ENCODE results near the gene CD52. TPM values are rescaled to one million over a fixed set of nuclear protein-coding genes. Genes with fewer than 3 reads are reported as not detected.
A peak's percentile ranks its signal among the peaks of the same experiment; 100 is the strongest.

Gene CD52
- total RNA-seq, 6 donors from 2014 or later = 74.4 to 437 (median 172) TPM

DNA sequence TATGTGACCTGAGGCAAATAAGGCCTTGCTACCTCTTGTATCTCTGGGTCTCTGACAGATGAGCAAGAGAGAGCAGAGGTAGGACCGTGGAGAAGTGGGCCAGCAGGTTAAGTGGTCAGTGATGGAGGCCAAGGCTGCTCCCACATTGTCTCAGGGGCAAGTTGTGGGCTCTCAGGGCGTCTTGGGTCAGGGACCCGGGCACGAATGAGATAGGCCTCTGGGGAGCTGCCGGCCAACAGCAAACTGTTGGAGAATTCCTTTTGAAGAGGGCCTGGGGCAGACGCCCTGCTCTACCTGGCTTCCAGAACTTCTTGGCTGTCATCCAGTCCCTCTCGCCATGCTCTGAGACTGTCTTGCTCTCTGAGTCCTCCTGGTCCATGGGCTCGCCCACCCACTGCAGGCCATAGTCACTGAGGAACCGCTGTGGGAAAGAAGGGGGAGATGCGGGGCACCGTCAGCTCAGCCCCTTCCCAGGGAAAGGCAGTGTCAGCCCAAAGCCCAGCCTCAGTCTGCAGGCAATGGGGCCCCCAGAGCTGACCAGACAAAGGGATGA, 23.8 kb upstream of the CD52 start:
- DNase-seq = no peak
- TF ChIP-seq EP300 (IDR thresholded peaks at IDR 0.05) = no peak
- no peak for TF ChIP-seq POLR2A (IDR thresholded peaks at IDR 0.05)
- no peak for TF ChIP-seq POLR2AphosphoS5 (IDR thresholded peaks at IDR 0.05)
- no peak for TF ChIP-seq CTCF (IDR thresholded peaks at IDR 0.05)

GRCh38 chr1:26295194-26296138, 22.3 kb upstream of the CD52 start:
- 88 to 89% methylated on average over 22 of the region's 22 CpGs for WGBS, 2 donors
- TF ChIP-seq POLR2AphosphoS5 (IDR thresholded peaks at IDR 0.05) (no peak), POLR2A (IDR thresholded peaks at IDR 0.05) (no peak), CTCF (IDR thresholded peaks at IDR 0.05) (no peak), EP300 (IDR thresholded peaks at IDR 0.05) (no peak)
- ATAC-seq (ENCODE audit: low FRiP score in 2 of 2) = no peak

More for the DNA sequence above, 23.8 kb upstream of the CD52 start:
- WGBS, 2 donors = 87 to 94% methylated on average over 7 to 11 of the region's 11 CpGs
- no peak for ATAC-seq (ENCODE audit: low FRiP score in 2 of 2)
- H3K4me1 ChIP-seq = peaks cover 0 to 26% (median 24%) of the 10 kb centered on the region in 4 donors
- H3K27me3 ChIP-seq = no peaks in the 10 kb centered on the region
- no peaks in the 10 kb centered on the region for H3K9me3 ChIP-seq
- no peak overlapping the region for H3K4me3 ChIP-seq
- H3K27ac ChIP-seq = no peak overlapping the region
- peaks cover 0 to 11% (median 3%) of the 10 kb centered on the region in 4 donors for H3K36me3 ChIP-seq

GRCh38 chr1:26296340-26297056, 21.3 kb upstream of the CD52 start:
- no peak overlapping the region for H3K4me3 ChIP-seq
- 83 to 88% methylated on average over 15 to 16 of the region's 16 CpGs for WGBS, 2 donors
- DNase-seq (peak in 1 of 2 donors; percentile 52), ATAC-seq (ENCODE audit: low FRiP score in 2 of 2) (no peak)
- H3K9me3 ChIP-seq = no peaks in the 10 kb centered on the region
- H3K27ac ChIP-seq = no peak overlapping the region
- TF ChIP-seq EP300 (IDR thresholded peaks at IDR 0.05) (no peak), POLR2A (IDR thresholded peaks at IDR 0.05) (no peak), CTCF (IDR thresholded peaks at IDR 0.05) (no peak), POLR2AphosphoS5 (IDR thresholded peaks at IDR 0.05) (no peak)
- no peaks in the 10 kb centered on the region for H3K27me3 ChIP-seq
- H3K36me3 ChIP-seq = peaks cover 0 to 11% (median 3%) of the 10 kb centered on the region in 4 donors
- H3K4me1 ChIP-seq = peaks cover 0 to 3% (median 2%) of the 10 kb centered on the region in 4 donors

More at GRCh38 chr1:26295194-26296138, 22.3 kb upstream of the CD52 start:
- H3K27ac ChIP-seq = no peak overlapping the region
- peaks cover 0 to 11% (median 9%) of the 10 kb centered on the region in 4 donors for H3K4me1 ChIP-seq
- no peaks in the 10 kb centered on the region for H3K9me3 ChIP-seq
- H3K27me3 ChIP-seq = no peaks in the 10 kb centered on the region
- H3K4me3 ChIP-seq = no peak overlapping the region
- peak in 1 of 2 donors; percentile 45 for DNase-seq
- peaks cover 0 to 11% (median 3%) of the 10 kb centered on the region in 4 donors for H3K36me3 ChIP-seq

GRCh38 chr1:26297057-26297790, 20.5 kb upstream of the CD52 start:
- 88 to 91% methylated on average over 4 to 6 of the region's 12 CpGs for WGBS, 2 donors
- Histone ChIP-seq H3K4me1 (no peaks in the 10 kb centered on the region), H3K27me3 (no peaks in the 10 kb centered on the region), H3K9me3 (no peaks in the 10 kb centered on the region), H3K4me3 (no peak overlapping the region), H3K27ac (no peak overlapping the region), H3K36me3 (peaks cover 0 to 11% (median 3%) of the 10 kb centered on the region in 4 donors)
- TF ChIP-seq CTCF (IDR thresholded peaks at IDR 0.05) (no peak), POLR2A (IDR thresholded peaks at IDR 0.05) (no peak), EP300 (IDR thresholded peaks at IDR 0.05) (no peak), POLR2AphosphoS5 (IDR thresholded peaks at IDR 0.05) (no peak)
- no peak for DNase-seq
- no peak for ATAC-seq (ENCODE audit: low FRiP score in 2 of 2)

Data from upper lobe of left lung (tissue), 6 donors.